Vagina (tissue), 2 donors: ENCODE measurements around the gene HDDC3.
A peak's percentile ranks its signal among the peaks of the same experiment; 100 is the strongest.

Experiments
- POLR2A ChIP-seq, 2 donors: fragments of 450-650 bp; IDR thresholded peaks; one replicate each; pipeline ENCODE4 v1.6.1; 2017; ENCODE audit warnings: antibody characterized with exemption in 2 of 2, mild to moderate bottlenecking in 2 of 2, moderate library complexity in 2 of 2
- TF ChIP-seq, protein P1 (sequence below), 3 experiments: fragments of 450-650 bp in 2 of 3; fragments of 200-600 bp in 1 of 3; sonication (generic) in 1 of 3; IDR thresholded peaks; one replicate each; pipeline ENCODE4 v1.5.1; 2017 to 2019; ENCODE audit warnings: antibody characterized with exemption in 3 of 3, mild to moderate bottlenecking in 2 of 3, moderate library complexity in 2 of 3

GRCh38 chr15:90902040-90902839 is 30.1 kb downstream of the HDDC3 start:
- TF ChIP-seq, protein P1, sequence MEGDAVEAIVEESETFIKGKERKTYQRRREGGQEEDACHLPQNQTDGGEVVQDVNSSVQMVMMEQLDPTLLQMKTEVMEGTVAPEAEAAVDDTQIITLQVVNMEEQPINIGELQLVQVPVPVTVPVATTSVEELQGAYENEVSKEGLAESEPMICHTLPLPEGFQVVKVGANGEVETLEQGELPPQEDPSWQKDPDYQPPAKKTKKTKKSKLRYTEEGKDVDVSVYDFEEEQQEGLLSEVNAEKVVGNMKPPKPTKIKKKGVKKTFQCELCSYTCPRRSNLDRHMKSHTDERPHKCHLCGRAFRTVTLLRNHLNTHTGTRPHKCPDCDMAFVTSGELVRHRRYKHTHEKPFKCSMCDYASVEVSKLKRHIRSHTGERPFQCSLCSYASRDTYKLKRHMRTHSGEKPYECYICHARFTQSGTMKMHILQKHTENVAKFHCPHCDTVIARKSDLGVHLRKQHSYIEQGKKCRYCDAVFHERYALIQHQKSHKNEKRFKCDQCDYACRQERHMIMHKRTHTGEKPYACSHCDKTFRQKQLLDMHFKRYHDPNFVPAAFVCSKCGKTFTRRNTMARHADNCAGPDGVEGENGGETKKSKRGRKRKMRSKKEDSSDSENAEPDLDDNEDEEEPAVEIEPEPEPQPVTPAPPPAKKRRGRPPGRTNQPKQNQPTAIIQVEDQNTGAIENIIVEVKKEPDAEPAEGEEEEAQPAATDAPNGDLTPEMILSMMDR (IDR thresholded peaks at IDR 0.05): peak; percentile 47 to 88 (median 63)
- TF ChIP-seq POLR2A (IDR thresholded peaks at IDR 0.05): peak in 1 of 2 donors; percentile 7
